NCI-H1092 treated with DMSO at 0.1 percent for 48 hours (cell line): ENCODE results near the gene KRT84.

Experiments
- DNase-seq: peaks from one replicate; lab custom pipeline; 2025; lab: John Stamatoyannopoulos, UW

KRT84 gene, protein sequence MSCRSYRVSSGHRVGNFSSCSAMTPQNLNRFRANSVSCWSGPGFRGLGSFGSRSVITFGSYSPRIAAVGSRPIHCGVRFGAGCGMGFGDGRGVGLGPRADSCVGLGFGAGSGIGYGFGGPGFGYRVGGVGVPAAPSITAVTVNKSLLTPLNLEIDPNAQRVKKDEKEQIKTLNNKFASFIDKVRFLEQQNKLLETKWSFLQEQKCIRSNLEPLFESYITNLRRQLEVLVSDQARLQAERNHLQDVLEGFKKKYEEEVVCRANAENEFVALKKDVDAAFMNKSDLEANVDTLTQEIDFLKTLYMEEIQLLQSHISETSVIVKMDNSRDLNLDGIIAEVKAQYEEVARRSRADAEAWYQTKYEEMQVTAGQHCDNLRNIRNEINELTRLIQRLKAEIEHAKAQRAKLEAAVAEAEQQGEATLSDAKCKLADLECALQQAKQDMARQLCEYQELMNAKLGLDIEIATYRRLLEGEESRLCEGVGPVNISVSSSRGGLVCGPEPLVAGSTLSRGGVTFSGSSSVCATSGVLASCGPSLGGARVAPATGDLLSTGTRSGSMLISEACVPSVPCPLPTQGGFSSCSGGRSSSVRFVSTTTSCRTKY

DNA sequence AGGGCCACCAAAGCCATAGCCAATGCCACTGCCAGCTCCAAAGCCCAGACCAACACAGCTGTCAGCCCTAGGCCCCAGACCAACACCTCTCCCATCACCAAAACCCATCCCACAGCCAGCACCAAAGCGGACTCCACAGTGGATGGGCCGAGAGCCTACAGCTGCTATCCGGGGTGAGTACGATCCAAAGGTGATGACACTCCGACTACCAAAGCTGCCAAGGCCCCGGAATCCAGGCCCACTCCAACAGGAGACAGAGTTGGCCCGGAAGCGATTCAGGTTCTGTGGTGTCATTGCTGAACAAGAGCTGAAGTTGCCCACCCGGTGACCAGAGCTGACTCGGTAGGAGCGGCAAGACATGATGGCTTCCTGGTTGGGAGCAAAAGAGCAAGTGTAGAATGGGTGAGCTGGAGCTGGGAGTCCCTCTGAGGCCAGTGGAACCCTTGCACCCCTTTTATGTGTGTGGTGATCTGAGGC, at the start of gene KRT84:
KRT84 (minus strand) TSS at position 427 of the 477 bp plus-strand sequence; CDS start at position 360, 67 bp downstream.
- DNase-seq, result no peak

DNA sequence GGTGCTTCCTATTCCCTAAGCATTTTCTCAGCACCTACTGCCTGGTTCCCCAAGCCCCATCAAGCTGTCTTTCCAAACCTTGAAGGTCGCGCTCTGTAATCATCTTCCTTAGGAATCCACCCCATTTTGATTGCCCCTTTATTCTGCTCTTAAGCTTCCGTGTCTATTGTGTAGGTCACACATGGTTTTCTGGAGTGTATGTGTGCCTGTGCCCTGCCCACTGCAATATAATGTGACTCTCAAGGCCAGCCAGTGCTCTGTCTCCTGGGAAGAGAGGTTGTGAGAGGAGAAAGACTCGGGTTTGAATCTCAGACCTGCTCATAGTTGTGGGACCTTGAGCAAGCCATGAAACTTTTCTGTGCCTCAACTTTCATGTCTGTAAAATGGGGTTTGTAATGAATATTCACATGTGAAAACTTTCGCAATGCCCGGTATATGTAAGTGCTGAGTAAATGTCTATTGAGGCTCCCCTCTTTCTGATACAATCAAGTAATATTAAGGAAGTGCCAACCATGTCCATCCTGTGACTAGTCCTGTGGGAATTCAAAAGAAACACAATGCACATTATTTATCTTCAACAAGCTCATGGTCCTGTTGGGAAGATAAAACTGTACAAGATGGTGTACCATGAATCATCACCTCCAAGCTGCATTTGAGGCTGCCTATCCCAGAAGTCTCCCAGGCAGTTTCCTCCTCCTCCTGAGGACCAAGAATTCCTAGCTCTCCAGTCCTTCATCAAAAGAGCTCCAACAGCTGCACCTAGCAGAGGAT, 49.5 kb upstream of the KRT84 start:
- no peak for DNase-seq

DNA sequence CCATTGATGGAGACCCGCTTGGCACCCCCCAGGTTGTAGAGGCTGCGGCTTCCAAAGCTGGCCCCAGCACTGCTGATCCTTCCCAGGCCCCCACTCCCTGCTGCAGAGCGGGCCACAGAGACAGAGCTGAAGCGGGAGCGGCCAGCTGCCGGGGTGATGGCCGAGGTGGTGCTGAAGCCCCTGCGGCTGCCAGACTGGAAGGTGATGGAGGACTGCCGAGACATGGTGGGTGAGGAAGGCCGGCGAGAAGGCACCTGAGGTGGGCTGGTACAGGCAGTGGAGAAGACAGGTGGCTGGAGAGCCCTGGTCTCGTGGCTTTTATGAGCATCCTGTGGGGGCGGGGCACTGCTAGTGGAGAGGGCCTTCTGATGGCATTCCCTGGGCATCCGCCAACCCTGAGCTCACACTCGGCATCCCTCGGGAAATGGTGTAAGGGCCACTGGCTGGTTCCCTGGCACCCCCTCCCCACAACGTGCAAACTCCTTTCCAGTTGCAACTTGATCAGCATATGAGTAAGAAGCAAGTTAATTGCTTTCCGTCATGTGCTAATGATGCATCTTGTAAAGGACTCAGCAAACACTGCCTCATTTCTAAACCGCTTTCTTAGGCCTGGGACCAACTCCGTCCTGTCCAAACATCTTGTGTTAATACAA, 48.8 kb upstream of the KRT84 start, which contains the start of gene KRT75:
KRT75 (minus strand) TSS at position 291 of the 653 bp plus-strand sequence; CDS start at position 224, 67 bp downstream.
- no peak for DNase-seq

DNA sequence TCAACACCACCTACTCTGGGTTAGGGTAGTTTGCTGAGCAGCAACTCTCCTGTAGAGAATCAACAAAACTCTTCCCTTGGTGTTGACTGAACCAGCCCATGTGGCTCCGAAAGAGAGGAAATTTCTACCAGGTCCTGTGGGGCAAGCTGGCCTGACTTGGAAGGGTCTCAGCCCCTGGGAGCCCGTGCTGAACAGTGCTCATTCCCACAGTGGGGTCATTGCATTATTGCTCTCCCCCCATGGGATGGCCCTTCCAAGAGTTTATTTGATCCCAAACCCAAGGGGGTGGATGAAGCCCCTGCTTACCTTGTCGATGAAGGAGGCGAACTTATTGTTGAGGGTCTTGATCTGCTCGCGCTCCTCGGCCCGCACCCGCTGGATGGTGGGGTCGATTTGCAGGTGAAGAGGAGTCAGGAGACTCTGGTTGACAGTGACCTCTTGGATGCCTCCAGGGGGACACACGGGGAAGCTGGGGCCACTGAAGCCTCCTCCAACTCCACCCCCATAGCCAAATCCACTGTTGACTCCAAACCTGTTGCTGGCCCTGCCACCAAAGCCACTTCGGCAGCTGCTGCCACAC, 48.1 kb upstream of the KRT84 start:
- DNase-seq, result no peak

DNA sequence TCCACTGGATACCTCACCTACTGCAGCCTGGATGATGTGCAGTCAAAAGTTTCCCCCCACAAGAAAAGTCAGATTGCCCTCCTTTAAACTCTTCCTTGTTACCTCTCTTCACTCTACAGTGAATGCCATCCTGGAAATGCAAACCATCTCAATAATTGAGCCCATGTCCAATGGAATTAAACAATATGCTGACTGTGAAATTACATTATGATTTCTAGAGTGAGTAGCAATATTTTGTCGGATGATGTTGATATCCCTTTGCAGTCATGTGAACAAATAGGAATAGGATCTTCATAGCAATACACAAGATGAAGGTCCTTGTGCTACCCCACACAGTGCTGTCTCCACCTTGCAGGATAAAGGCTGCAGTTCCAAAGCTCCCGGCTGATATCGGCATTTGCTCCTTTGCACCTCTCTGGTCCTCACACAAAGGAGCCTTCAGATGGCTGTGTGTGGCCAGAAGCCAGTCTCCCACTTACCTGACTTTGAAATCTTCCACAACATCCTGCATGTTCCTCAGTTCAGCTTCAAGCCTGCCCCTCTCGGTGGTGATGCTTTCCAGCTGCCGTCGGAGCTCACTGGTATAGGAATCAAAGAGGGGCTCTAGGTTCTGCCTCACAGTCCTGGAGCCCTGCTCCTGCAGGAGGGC, 47.2 kb upstream of the KRT84 start:
- DNase-seq, result no peak

DNA sequence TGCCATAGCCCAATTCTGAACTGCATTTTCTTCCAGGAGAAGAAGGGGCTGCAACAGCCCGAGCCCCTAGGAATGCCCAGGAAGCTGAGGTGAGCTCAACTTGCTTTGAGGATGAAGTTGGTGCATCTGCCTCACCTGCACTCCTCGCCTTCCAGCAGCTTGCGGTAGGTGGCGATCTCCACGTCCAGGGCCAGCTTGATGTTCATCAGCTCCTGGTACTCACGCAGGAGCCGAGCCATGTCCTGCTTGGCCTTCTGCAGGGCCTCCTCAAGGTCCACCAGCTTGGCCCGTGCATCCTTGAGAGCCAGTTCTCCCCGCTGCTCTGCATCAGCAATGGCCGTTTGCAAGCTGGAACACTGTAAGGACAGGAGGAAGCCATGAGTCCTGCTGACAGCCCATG, 42.7 kb upstream of the KRT84 start:
- no peak for DNase-seq

DNA sequence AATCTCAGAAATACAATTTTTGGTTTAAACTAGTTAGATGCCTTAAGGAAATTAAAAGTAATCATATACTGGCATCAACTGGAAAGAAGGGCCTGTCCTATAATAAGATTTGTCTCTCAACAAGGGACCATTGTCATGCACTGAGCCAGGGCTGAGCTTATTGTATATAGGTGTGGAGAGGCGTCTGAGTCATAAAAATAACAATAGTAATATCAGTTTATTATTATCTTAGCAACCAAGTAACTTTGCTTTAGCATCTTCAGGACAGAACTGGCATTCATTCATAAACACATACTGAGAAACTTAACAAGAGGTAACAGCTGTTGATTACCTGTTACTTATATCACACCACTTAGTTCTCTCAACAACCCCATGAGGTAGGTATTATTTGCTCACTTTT, 41.6 kb upstream of the KRT84 start:
- no peak for DNase-seq

DNA sequence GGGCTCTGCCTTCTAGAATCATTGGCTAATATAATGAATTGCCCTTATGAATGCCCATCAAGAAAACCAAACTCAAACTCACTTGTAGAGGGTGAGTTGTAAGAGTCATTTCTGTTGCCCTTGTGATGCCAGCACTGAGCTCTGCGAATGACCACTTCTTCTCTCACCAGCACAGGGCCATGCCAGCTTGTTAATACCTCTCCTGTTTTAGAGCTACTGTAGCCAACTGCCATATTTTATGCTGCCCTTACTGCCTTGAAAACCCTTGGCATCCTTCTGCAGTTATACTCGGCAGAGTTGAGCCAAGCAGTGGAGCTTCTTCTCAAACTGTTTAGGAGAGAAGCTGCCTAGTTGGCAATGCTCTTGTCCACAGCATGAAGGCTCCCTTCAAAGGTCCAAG, 40.6 kb upstream of the KRT84 start:
- DNase-seq, result no peak

DNA sequence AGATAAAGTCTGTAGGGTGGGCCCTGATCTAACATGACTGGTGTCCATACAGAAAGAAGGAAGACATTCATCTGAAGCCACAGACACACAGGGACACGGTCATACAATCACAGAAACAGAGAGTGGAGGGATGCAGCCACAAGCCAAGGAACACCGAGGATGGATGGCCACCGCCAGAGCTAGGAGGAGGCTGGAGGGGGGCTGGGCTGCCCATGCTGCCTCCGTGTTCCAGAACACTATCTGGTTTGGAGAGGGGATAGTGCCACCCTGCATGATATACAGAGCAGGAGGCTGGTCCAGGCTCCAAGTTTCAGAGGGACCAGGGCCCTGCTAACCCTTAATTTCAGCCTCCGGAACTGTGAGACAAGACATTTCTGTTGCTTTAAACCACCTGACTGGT, 40.0 kb upstream of the KRT84 start:
- DNase-seq, result no peak

DNA sequence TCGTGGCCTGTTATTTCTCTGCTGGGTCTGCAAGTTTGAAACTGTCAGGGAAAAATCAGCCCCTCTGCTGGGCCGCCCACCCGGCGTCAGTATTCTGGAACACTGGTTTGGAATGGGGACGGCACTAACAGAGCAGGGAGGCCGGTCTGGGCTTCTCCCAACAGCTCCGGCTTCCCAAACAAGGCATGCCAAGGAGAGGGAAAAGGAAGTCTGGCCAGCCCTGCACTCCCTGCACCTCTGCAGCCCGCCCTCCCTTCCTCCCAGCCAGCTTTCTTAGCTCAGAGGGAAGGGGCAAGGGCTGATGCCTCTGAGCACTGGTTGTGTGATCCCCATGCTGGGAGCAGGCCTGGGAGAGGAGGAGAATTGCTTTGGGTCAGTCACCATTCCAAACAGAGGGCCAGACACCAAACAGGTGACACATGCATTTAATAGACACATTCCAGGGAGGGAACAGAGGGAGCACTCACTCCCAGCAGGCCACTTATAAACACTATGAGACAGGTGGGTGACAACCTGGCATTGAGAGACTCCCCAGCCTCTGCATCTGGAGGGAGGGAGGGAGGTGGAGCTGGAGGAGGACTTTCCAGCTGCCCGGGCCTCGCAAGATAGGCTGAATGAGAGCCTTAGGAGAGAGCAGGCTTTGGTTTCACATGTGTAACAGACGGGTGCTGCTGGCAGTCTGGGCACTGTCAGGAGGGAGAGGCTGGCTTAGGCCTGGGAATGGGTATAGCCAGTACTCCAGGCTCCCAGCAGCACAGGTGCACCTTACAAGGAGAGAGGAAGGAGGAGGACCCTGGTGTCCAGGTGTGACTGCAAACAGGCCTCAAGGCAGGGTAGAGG, 38.4 kb upstream of the KRT84 start:
- DNase-seq, result no peak

DNA sequence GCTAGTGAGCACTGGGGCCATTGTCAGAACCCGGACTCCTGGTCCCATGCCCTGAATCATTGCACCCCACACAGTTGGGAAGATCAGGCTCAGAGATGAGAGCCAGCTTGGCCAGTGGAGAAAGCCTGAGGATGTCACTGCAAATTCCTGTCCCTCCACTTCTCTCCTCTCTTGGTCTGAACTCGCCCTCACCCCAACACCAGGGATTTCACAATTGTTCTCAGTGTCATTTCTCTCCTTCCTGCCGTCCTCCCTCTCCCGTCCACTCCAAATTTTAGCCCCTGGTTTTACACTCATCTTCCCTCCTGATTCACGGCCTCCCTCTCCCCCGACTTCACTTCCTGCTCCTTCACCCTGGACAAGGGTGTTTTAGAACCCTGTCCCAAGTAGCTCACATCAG, 37.6 kb upstream of the KRT84 start:
- no peak for DNase-seq

DNA sequence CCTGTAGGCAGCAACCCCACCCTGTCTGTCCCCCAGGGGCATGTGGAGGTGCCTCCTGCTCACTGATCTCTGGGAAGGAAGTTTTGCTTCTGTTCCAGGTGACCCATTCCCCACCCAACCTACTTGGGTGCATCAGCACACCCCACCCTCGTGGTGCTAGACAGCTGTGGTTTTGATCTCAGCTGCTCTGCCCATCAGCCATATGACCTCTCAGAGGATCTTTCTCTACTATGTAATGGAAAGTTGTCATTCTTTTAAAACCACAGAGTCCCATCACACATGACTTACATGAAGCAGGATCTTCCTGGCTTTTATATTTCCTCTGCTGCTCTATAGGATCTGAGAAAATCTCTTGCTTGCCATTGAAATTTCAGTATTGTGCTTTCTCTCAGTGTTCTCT, 34.2 kb upstream of the KRT84 start:
- DNase-seq, result no peak

DNA sequence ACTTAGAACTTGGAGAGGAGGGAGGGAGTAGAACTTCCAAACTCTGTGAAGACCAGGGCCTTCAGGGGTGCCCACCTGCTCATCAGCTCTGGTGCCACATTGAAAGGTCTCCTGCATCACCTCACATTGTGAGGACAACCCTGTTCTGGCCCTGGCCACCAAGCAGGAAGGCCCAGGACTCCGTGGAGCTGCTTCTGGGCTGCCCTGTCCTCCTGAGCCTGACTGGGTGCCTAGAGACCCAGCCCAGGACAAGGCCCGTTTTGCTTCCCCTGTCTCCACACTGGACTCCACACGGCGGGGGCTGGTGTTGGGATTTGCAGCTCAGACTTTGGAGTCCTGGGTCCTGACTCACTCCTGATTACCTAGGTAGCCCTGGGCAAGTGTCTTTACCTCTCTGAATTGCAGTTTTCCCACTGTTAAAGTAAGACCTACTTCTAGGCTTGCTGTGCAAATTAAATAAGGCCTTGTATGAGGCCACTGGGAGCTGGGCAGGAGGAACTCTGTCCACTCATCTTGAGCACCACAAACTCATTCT, 33.2 kb upstream of the KRT84 start:
- DNase-seq, result no peak

DNA sequence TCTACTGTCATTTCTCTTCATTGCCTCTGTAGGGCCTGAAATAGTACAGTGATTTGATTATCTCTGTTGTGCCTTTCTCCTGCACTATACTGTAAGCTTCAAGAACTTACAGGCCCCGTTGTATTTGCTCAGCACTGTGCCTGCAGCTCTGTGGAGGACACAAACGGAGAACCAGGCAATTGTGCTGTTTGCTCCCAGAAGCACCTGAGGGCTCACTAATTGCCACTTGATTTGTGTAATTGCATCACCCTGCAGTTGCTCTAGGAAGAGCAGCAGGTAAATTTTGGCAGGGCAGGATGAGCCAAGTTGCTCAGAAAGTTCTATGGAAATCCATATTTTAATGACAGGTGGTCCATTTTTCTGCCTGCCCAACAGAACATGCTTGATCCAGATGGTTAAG, 32.3 kb upstream of the KRT84 start:
- DNase-seq, result no peak

DNA sequence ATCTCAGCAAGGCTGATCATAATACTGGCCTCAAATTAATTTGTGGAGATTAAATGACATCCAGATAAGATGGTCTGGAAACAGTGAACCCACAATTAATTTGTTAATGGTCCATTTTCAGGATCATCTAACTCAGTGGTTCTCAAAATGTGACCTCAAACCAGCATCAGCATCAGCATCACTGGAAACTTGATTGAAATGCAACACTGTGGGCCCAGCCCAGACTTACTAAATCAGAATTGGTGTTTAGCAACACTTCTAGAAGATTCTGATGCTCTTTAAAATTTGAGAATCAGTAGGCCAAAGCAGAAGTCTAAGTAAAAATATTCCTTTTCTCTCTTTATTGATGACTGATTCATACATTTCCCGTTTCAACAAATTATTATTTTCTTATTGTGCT, 31.3 kb upstream of the KRT84 start:
- DNase-seq, result no peak

DNA sequence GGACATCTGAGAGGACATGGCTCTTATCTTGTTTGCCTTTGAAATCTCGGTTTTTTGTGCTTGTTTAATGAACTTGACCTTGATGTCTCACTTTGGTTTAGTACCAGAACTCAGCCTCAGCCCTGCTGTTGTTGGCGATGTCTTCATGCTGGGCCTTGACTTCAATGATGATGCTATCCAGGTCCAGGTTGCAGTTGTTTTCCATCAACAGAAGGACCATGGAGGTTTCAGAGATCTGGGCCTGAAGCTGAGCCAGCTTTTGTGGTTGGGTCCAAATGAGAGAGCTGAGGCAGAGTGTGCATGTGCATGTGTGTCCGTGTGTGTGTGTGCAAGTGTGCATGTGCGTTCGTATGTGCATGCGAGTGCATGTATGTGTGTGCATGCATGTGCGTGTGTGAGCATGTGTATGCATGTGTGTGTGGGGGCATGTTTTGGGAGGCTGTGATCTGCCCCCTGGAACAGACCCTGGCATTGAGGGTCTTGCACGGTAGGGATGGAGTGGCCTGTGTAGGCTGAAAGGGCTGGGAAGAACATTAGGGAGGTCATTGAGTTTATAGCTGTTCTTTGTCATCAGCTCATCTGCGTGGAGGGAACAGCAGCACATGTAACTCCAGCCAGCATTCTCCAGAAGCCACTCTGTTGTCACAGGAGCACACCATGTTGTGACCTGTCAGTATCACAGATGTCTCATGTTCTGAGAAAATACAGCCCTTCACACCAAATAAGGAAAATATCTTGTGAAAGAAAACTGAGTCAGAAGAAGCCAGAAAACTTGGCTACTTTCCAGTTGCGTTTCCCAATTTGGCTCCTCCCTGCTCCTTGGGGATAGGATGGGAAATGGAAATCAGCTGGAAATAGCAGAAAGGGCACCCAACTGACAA, 30.7 kb upstream of the KRT84 start:
- no peak for DNase-seq

DNA sequence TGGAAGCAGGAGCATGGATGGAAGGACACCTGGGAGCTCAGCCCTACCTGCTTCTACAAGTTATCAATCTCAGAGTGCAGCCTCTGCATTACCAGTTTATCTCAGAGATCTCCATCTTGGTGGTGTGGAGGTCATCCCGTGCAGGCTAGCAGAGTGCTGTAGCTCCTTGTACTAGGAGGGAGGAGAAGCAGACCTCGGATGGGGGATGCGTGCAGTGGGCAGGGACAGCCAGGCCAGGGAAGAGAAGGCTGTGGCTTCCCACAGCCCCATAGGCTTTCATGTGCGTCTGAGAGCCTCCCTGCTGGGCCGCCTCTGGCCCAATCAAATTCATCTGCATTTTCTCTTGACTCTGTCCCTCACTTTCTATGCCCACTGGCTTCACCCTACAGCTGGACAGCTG, 29.5 kb upstream of the KRT84 start:
- no peak for DNase-seq

DNA sequence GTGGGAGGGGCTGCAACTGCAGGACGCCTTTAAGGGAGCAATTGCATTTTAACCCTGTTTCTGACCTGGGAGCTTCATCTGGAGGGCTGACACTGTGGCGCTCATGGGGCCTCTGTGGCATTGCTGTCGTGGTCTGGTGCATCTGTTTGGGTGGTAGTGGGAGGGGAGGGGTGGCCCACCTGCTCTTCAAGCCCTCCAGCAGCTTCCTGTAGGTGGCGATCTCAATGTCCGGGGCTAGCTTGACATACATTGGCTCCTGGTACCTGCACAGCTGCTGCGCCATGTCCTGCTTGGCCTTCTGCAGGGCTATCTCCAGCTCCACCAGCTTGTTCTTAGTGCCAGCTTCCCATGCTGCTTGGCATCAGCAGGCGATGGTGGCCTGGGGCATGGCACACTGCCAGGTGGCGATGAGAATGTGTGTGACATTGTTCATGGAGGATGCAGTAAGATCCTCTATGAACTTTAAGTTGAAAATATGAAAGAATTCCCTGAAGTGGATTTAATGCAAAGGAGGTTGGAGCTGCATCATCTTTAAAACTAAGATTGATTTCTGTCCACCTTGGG, 28.4 kb upstream of the KRT84 start:
- DNase-seq, result no peak

DNA sequence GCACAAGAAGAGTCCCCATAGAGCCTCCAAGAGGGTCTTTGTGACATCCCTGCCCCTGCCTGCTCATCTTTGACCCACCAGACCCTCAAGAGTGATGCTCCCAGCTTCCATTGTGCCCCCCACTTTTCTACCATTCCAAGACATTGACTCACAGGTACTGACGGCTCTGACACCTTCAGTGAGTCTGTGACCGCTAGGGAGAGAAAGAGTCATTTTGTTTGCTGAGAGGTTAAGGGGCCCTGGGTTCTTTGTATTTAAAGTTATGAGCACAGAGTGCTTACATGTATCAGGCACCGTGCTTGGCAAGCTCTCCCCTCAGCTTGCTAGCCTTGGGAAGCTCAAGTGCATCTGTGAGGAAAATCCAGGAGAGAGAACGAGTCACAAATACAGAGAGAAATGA, 27.8 kb upstream of the KRT84 start:
- DNase-seq, result no peak
